ENCODE results near the gene TMEM259. TPM values are rescaled to one million over a fixed set of nuclear protein-coding genes. Genes with fewer than 3 reads are reported as not detected.
A peak's percentile ranks its signal among the peaks of the same experiment; 100 is the strongest.
"Not testable (repeated sequence)": the region's sequence is repeated elsewhere in the genome, so short reads cannot be mapped to it uniquely, and the experiment has no call there.

Gene TMEM259
- polyA plus RNA-seq, 4 donors = 88.4 to 138 (median 98.9) TPM

- DNase-seq (ENCODE audit: low read depth in 4 of 4, low spot score in 3 of 4) = peak in 3 of 4 donors; percentile 67 to 81 (median 70)
Observed at GRCh38 chr19:1040476-1041271, 19.8 kb upstream of the TMEM259 start.

DNA sequence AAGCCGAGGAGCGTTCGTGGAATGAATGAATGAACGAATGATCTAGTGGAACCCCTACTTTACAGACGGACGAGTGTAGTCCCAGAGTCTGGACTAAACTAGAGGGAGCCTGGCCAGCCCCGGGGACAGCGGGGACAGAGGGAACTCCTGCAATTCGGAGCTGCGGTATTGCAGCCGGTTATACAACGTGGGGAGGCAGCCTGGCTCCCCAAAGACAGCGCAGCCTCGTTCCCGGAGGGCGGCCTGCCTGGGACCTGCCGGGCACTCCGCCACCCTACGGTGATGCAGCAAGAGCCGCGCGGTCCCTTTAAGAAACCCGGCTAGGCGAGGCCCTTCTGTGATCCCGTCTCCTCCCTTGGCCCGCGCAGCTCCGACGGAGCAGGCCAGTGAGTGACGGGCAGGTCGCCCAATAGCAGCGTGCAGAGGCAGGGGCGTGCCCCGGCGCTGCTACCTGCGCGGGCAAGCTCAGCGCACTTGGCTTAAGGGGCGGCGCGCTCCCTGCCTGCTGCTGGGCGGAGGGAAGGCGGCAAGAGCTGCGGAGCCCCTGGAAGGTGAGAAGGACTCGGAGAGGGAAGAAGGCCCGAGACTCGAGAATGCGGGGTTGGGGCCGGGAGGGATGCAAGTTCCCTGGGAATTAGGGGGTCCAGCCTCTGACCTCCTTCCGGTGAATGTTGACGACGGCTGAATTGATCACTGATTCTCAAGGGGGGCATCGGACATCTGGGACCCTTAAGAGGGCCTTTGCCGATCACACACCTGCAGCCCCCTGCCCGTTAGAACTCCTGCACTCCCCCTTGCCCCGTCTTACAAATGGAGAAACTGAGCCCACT is 18.9 kb upstream of the TMEM259 start, which contains the start of gene ABCA7:
Gene ABCA7 (plus strand): TSS at position 462 of the 830 bp plus-strand sequence. CDS start 1,255 bp downstream, outside the sequence.
- peak; percentile 91 to 96 (median 94) for DNase-seq (ENCODE audit: low read depth in 4 of 4, low spot score in 3 of 4)

- no peak for DNase-seq (ENCODE audit: low read depth in 4 of 4, low spot score in 3 of 4)
Observed at GRCh38 chr19:1038978-1039645, 18.2 kb upstream of the TMEM259 start.

- no peak for DNase-seq (ENCODE audit: low read depth in 4 of 4, low spot score in 3 of 4)
Observed at GRCh38 chr19:1037621-1038064, 16.7 kb upstream of the TMEM259 start.

DNA sequence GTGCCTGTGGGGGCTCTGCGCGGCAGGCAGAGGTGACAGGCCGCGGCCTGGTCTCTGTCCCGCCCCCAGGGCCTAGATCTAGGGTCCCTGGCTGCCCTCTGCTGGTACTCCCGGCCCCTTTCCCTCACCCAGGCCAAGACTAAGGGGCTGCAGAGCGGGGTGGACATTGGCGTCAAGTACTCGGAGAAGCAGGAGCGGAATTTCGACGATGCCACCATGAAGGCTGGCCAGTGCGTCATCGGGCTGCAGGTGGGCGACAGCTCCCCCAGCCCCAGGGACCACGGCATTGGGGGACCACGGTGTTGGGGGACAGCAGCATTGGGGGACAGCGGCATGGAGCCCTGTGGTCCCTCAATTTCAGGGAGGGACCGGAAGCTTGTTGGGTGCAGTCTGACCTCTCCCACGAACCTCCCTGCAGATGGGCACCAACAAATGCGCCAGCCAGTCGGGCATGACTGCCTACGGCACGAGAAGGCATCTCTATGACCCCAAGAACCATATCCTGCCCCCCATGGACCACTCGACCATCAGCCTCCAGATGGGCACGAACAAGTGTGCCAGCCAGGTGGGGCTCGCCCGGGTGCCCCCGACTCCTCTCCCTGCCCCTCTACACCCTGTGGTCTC is 15.2 kb upstream of the TMEM259 start:
- DNase-seq (ENCODE audit: low read depth in 4 of 4, low spot score in 3 of 4) = no peak

GRCh38 chr19:1032264-1032867 is 11.4 kb upstream of the TMEM259 start:
- DNase-seq (ENCODE audit: low read depth in 4 of 4, low spot score in 3 of 4) = no peak

DNA sequence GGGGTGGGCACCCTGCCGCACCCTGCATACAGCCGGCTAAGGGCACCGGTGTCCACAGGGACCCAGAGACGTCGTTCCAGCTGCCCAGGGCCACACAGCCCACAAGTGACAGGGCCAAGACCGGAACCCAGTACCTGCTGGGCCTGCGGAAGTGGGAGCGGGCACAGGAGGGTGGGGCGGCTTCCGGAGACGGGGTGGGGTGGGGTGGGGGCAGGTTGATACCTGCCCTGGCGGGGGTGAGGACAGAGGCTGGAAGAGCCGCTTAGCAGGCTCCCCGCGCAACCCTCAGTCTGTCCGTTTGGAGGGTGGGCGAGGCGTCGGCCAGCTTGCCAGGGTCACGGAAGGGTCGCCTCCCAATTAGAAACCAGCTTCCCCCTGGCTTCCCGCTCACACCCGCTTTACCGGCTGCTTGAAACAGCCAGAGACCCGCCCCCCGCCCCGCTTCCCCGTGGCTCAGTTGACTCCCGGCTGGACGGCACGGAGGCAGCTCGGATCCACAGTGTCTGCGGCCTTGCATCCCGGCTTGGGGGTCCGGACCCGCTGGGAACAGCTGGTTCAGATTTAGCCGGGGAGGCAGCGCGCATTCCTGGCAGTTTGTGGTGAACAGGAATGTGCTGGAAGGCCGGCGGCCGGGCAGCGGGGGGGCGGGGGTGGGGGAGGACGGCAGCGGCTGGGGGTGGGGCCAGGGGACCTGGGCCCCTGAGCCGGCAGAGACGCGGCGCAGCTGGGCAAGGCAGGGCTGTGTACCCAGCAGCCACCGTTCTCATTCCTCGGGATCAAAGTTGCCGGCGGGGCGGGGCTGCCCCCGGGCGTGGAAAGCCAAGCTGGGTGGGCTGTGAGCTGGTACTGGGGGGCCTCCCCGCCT is 7.4 kb upstream of the TMEM259 start:
- DNase-seq (ENCODE audit: low read depth in 4 of 4, low spot score in 3 of 4) = peak in 3 of 4 donors; percentile 68 to 74 (median 74)

DNA sequence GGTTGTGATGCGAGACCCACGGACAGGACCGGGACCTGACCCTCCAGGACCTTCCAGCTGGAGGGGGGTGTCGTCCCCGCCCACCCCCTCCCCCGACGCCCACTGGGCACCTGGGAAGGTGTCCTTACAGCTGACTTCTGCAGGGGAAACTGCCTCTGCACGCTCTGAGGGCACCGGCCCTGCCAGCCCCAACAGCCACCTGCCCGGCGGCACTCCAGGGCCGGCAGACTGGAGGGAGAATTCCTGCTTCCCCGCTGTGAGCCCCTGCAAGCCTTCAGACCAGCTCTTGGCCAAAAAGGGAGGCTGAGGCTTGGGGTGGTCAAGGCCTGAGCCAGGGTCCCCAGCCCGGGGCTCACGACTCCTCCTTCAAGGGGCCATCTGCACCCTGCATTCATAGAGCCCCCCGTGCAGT is 6.7 kb upstream of the TMEM259 start:
- DNase-seq (ENCODE audit: low read depth in 4 of 4, low spot score in 3 of 4) = no peak

DNA sequence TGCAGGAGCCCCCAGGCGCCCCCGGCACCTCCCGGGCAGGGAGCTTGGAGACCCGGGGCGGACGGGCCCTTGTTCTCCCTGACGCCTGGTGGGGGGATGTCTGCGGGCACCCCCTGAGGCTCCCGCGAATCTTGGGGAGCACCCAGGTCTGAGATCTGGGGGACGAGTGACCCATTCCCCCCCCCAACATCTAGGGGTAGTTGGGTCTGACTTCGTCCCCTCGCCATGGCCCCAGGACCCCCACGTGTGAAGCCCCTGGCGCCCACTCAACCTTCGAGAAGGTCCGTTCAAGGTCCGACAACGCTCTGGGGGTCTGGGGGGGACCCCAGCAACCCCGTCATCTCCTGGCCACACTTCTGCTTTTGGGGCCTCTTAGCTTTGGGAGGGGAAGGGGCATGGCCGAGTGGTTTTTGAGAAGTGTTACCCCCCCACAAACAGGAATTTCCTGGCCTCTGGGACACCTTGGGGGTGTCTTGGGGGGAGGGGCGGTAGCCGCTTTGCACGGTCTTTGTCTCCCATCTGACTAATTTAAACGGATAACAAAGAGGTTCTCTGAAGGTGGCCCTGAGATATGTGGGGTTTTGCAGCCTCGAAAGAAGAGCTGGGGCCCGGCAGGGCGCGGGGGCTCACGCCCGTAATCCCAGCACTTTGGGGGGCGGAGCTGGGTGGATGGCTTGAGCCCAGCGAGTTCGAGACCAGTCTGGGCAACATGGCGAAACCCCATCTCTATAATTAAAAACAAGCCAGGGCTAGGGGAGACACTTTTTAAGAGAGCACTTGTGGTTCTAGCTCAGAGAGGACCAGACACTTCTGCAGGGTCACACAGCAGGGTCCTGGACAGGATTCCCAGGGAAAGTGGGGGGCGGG is 6.1 kb upstream of the TMEM259 start:
- no peak for DNase-seq (ENCODE audit: low read depth in 4 of 4, low spot score in 3 of 4)

DNA sequence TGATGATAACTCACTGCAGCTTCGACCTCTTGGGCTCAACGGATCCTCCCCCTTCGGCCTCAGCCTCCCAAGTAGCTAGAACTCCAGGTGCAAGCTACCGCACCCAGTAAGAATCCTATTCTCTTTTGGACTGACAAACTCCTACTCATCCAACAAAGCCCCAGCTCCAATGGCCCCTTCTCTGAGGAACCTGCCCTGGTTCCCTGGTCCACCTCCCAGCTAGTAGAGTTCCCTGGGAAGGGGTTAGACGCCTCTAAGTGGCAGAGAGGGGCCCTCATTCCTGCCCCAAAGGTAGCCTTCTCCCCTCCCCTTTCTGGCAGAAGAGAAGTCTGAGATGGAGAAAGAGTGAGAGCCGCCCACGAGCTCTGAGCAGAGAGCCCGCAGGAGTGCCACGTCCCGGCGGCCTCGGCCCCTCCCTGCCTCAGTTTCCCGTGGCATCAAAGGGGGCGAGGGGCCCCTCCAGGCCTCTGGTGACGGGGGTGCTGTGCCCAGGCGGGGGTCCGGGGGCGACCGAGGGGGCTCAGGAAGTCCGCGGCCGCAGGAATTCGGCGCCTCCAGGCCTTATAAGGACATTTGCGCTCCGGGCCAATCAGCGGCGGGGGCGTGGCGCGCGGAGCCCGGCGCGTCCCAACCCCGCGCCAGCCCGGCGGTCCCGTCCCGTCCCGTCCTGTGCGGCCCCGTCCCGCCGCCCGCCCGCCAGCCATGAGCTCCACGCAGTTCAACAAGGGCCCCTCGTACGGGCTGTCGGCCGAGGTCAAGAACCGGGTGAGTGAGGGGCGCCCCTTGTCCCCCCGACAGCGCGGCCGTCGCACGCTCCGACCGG is 5.2 kb upstream of the TMEM259 start, which contains the start of gene CNN2:
Gene CNN2 (plus strand): TSS at position 649 of the 823 bp plus-strand sequence. CDS start 54 bp downstream, at position 703.
- DNase-seq (ENCODE audit: low read depth in 4 of 4, low spot score in 3 of 4) = peak in 1 of 4 donors; percentile 67

DNA sequence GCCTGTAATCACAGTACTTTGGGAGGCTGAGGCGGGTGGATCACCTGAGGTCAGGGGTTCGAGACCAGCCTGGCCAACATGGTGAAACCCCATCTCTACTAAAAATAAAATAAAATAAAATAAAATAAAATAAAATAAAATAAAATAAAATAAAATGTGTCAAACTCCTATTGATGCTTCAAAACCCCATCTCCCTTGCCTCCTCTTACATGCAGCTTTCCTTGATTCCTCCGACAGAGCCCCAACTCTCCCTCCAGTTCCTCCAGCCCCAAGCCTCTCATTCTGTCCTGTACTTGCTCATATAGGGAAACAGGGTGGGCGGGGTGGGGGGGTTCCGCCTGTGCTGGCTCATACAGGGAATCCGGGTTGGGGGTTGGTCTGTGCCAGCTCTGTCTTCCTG is 4.2 kb upstream of the TMEM259 start:
- not testable (repeated sequence) for DNase-seq (ENCODE audit: low read depth in 4 of 4, low spot score in 3 of 4)

GRCh38 chr19:1023883-1024188 is 2.9 kb upstream of the TMEM259 start:
- not testable (repeated sequence) for DNase-seq (ENCODE audit: low read depth in 4 of 4, low spot score in 3 of 4)

GRCh38 chr19:1019980-1020867 is 699 bp downstream of the TMEM259 start:
- DNase-seq (ENCODE audit: low read depth in 4 of 4, low spot score in 3 of 4) = no peak

DNA sequence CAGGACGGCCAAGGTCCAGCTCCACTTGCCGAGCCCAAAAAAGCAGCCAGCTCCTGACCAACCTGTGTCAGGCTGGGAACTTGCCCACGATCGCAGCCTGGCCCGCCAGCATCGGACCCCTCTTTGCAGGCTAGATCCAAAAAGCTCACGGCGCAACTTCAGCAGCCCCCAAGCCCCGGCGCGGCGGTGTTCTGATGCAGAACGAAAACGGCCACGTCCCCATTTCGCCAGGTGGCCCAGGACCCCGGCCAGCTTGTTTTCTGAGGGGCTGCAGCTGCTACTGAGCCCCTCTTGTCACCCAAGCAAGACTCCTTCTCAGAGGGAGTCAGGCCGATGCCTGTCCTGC is 1.3 kb downstream of the TMEM259 start:
- DNase-seq (ENCODE audit: low read depth in 4 of 4, low spot score in 3 of 4) = no peak

DNA sequence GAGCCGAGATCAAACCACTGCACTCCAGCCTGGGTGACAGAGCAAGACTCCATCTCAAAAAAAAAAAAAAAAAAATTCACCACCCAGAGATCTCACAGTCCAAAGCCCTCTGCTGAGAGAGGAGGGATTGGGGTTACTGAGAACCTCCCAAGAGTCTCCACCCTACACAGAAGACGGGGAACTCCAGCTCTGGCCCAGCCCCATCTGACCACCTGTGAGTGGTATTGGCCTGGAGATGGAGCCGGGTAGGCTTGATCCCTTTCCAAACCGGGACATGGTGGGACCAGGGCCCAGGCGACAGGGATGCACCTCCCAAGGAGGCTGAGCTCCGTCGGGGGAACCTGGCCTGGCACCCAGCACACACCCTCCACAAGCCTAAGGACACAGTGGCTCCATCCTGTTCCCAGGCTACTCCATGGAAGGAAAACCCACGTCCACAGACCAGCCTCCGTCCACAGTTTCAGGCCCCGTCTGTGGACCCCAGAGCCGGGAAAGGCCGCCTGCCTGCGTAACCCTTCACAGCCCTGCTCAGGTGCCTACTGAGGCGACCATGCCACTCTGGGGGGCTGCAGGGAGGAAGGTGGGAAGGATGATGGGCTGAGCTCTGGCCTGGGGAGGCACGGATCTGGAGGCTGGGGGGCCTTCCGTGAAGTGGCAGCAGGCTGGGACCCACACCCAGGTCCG is 1.8 kb downstream of the TMEM259 start:
- no peak for DNase-seq (ENCODE audit: low read depth in 4 of 4, low spot score in 3 of 4)

DNA sequence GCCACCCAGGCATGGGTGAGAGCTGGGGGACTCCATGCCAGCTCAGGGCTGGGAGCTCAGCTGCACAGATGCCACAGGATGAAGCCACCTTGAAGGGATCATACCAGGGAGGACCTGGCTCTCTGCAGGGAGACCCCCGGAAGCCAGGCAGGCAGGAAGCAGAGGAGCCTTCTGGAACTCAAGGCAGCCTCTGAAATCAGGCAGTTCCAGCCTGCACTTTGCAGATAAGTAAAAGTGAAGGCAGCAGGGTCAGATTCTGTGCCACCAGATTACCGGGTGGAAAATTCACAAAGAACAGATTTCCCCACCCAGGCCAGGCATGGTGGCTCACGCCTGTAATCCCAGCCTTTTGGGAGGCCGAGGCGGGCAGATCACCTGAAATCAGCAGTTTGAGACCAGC is 2.5 kb downstream of the TMEM259 start:
- DNase-seq (ENCODE audit: low read depth in 4 of 4, low spot score in 3 of 4) = no peak
